Stomach (tissue), 4 donors: ENCODE data around the gene ZNF474.

Source experiments
- EP300 ChIP-seq: sonication (generic); formaldehyde crosslinking; IDR thresholded peaks from one replicate; pipeline ENCODE4 v1.6.1; 2017; ENCODE audit warnings: antibody characterized with exemption
- POLR2A ChIP-seq, 4 donors: fragments of 450-650 bp; IDR thresholded peaks; one replicate each; pipeline ENCODE4 v1.6.1; 2016; ENCODE audit warnings: antibody characterized with exemption in 4 of 4, control low read depth in 2 of 4, mild to moderate bottlenecking in 1 of 4, moderate library complexity in 1 of 4
- POLR2AphosphoS5 ChIP-seq, 3 donors: sonication (generic); formaldehyde crosslinking; IDR thresholded peaks; one replicate each; pipeline ENCODE4 v1.6.1; 2016; ENCODE audit warnings: antibody characterized with exemption in 3 of 3
- TF ChIP-seq, protein P1 (sequence below), 7 experiments: fragments of 450-650 bp in 4 of 7; fragments of 200-600 bp in 3 of 7; sonication (generic) in 3 of 7; IDR thresholded peaks; one replicate each; pipeline ENCODE4 v1.5.1; 2016 to 2019; ENCODE audit warnings: antibody characterized with exemption in 7 of 7, control low read depth in 2 of 7, mild to moderate bottlenecking in 1 of 7

DNA sequence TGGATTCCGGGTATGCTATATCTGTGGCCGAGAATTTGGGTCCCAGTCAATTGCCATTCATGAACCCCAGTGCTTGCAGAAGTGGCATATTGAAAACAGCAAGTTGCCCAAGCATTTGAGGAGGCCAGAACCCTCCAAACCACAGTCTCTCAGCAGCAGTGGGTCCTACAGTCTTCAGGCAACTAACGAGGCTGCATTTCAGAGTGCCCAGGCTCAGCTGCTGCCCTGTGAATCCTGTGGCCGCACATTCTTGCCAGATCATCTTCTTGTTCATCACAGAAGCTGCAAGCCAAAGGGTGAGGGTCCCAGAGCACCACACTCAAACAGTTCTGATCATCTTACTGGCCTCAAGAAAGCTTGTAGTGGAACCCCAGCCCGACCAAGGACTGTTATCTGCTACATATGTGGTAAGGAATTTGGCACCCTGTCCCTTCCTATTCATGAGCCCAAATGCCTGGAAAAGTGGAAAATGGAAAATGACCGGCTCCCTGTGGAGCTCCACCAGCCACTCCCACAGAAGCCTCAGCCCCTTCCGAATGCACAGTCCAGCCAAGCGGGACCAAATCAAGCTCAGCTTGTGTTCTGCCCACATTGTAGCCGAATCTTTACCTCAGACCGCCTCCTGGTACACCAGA is 23.0 kb downstream of the ZNF474 start:
- TF ChIP-seq POLR2AphosphoS5 (IDR thresholded peaks at IDR 0.05) (no peak), POLR2A (IDR thresholded peaks at IDR 0.05) (no peak), EP300 (no peak)
- TF ChIP-seq, protein P1, sequence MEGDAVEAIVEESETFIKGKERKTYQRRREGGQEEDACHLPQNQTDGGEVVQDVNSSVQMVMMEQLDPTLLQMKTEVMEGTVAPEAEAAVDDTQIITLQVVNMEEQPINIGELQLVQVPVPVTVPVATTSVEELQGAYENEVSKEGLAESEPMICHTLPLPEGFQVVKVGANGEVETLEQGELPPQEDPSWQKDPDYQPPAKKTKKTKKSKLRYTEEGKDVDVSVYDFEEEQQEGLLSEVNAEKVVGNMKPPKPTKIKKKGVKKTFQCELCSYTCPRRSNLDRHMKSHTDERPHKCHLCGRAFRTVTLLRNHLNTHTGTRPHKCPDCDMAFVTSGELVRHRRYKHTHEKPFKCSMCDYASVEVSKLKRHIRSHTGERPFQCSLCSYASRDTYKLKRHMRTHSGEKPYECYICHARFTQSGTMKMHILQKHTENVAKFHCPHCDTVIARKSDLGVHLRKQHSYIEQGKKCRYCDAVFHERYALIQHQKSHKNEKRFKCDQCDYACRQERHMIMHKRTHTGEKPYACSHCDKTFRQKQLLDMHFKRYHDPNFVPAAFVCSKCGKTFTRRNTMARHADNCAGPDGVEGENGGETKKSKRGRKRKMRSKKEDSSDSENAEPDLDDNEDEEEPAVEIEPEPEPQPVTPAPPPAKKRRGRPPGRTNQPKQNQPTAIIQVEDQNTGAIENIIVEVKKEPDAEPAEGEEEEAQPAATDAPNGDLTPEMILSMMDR (IDR thresholded peaks at IDR 0.05): no peak
